Smooth muscle cell of the brain vasculature (primary cell): ENCODE data around the gene DEFB129.
"Not testable (repeated sequence)": the region's sequence is repeated elsewhere in the genome, so short reads cannot be mapped to it uniquely, and the experiment has no call there.

Source experiments
- DNase-seq: peaks from one replicate; pipeline ENCODE4 v3.0.0-alpha.2; 2012; ENCODE audit warnings: low read depth, low spot score

DEFB129 gene

GRCh38 chr20:226958-227357, at the start of gene DEFB129:
DEFB129 (plus strand) TSS chr20:227258; CDS start chr20:227289, 31 bp downstream.
- no peak for DNase-seq

DNA sequence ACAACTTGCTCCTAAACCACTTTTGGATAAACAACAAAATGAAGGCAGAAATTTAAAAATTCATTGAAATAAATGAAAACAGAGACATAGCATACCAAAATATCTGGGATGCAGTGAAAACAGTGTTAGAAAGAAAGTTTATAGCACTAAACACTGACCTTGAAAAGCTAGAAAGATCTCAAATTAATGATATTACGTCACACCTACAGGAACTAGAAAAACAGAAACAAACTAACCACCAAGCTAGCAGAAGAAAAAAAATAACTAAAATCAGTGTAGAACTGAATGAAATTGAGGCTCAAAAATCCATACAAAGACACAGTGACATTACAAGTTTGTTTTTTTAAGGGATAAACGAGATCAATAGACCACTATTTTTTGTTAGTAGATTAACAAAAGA, 42.8 kb upstream of the DEFB129 start:
- DNase-seq, result no peak

DNA sequence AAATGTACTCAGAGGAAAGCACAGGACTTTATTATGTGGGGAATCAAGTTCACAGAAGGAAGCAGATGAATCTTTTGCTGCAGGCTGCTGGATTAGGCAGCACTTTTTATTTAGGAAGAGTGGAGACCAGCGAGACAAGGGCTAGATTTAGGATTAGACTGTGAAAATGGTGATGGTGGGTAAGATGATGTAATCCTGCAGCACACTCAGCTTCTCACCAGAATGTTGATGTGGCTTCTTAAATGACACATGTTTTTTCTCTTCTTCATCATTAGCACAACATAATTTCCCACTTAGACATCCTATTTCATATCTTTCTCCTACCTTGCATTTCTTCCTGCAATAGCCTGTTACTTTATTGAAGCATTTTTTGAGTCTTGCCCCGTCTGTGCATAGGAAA, 39.3 kb upstream of the DEFB129 start:
- no peak for DNase-seq

DNA sequence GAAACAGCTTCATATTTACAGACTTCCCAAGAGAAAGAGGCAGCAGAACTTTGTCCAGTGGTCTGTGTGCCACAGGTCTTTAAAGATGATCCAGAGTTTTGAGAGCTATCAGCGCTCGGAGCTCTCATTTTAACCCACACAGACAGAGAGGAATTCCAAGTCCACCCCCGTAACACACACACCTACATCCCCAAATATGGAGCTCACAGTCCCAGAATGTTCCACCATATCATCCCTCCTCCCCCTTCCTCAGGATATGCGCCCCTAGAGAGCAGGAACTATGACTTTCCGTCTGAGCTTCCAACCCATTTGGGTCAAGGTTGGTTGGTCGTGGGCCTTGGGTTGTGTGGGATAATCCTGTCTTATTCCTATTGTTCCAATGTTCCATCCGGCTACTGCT, 37.4 kb upstream of the DEFB129 start, which contains the start of gene DEFB128:
TSS of gene DEFB128 (minus strand) at position 101 of the 400 bp plus-strand sequence. CDS start at position 13, 88 bp downstream.
- DNase-seq, result no peak

GRCh38 chr20:198225-198624, 28.8 kb upstream of the DEFB129 start:
- DNase-seq, result no peak

DNA sequence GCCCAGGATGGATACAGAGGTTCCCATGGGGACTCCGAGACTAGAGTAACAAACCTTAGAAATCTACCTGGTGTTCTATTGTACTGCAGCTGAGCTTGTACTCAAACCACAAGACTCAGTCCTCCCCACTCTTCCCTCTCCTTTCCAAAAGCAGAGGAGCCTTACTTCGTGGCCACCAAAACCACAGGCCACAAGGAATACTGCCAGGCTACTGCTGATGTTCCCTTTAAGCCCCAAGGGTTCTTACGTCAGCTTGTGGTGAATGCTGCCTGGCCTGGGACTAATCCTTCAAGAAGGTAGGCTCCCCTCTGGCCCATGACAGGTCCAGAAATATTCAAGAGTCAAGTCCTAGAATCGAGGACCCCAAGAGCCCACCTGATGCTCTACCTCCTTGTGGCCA, 27.1 kb upstream of the DEFB129 start:
- DNase-seq, result no peak

DNA sequence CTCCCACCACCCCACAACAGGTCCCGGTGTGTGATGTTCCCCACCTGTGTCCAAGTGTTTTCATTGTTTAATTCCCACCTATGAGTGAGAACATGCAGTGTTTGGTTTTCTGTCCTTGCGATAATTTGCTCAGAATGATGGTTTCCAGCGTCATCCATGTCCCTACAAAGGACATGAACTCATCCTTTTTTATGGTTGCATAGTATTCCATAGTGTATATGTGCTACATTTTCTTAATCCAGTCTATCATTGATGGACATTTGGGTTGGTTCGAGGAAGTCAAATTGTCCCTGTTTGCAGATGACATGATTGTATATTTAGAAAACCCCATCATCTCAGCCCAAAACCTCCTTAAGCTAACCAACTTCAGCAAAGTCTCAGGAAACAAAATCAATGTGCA, 23.4 kb upstream of the DEFB129 start:
- DNase-seq, result not testable (repeated sequence)

- peak; percentile 33 for DNase-seq
Measured at GRCh38 chr20:208942-209566, 18.0 kb upstream of the DEFB129 start.

- no peak for DNase-seq
Measured at GRCh38 chr20:210809-211502, 16.1 kb upstream of the DEFB129 start.

DNA sequence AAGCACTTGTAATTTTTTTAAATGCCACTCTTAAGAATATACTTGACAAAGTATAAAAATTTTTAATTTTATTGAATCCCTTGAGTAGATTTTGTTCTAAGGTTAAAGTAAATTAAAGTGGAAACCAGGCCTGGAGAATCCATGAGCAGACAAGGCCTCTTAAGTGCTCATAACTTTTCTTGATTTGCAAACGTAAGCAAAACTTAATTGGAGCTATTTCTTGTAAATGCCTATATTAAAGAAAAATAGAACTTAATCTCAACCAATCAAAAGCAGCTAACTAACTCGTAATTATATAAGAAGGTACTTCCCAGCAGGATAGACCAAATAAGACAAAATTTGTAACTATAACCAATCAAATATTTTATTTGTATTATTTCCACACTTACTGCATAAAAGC, 12.7 kb upstream of the DEFB129 start:
- DNase-seq, result no peak

DNA sequence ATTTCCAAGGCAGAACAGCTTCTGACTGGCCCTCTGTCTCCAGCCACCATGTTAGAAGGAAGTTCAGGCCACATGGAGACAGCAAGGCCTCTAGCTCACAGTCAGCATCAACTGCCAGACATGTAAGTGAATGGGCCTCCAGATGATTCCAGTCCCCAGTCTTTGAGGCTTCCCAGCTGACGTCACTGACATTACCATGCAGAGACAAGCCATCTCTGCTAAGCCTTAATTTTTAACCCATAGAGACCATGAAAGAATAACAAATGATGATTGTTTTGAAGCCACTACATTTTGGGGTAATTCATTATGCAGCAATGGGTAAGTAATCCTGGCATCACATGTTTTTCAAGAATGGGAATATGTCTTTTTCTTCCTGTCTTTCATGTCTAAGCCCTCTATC, 11.3 kb upstream of the DEFB129 start:
- no peak for DNase-seq

- no peak for DNase-seq
Measured at GRCh38 chr20:217266-217665, 9.8 kb upstream of the DEFB129 start.

DNA sequence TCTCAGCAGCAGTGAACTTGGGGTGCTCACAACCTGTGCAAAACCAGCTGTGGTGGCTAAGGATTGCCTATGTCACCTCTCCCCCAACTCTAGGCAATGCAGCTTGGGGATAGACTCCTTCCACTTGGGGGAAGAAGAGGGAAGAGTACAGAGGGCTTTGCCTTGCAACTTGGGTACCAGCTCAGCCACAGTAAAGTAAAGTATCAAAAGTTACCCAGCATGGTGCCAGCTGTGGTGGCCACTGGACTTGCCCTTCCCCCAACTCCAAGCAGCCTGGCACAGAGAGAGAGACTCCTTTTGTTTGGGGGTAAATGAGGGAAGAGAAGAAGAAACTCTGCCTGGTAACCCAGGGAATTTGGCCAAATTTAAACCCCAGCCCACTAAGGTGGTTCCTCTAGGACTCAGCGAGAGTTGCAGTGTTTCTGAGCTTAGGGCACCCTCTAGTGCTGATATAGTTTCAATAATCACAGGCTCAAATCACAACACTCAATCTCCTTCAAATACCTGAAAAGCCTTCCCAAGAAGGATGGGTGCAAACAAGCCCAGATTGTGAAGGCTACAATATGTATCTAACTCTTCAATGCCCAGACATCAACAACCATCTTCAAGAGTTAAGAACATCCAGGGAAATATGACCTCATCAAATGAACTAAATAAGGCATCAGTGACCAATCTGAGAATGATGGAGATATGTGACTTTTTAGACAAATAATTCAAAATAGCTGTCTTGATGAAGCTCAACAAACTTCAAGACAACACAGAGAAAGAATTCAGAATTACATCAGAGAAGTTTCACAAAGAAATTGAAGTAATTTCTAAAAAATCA, 7.6 kb upstream of the DEFB129 start:
- no peak for DNase-seq

DNA sequence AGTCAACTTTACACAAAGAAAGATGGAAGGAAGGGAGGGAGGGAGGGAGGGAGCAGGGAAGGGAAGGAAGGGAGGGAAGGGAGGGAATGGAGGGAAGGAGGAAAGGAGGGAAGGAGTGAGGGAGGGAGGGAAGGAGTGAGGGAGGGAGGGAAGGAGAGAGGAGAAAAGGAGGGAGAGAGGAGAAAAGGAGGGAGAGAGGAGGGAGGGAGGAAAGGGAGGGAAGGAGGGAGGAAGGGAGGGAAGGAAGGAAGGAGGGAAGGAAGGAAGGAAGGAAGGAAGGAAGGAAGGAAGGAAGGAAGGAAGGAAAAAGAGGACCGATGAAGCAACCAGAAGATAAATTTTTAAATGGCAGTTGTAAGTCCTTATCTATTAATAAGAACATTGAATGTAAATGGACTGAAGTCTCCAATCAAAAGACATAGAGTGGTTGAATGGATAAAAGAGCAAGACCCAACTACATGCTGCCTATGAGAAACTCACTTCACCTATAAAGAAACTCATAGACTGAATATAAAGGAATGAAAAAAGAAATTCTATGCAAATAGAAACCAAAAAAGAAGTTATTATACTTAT, 5.7 kb upstream of the DEFB129 start:
- DNase-seq, result no peak

DNA sequence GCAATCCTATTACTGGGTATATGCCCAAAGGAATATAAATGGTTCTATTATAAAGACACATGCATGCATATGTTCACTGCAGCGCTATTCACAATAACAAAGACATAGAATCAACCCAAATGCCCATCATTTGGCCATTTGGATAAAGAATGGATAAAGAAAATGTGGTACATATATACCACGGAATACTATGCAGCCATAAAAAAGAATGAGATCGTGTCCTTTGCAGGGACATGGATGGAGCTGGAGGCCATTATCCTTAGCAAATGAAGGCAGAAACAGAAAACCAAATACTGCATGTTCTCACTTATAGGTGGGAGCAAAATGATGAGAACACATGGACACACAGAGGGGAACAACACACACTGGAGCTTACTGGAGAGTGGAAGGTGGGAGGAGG, 1.2 kb upstream of the DEFB129 start:
- not testable (repeated sequence) for DNase-seq

- DNase-seq, result no peak
Measured at GRCh38 chr20:227439-228105, 514 bp downstream of the DEFB129 start.

DNA sequence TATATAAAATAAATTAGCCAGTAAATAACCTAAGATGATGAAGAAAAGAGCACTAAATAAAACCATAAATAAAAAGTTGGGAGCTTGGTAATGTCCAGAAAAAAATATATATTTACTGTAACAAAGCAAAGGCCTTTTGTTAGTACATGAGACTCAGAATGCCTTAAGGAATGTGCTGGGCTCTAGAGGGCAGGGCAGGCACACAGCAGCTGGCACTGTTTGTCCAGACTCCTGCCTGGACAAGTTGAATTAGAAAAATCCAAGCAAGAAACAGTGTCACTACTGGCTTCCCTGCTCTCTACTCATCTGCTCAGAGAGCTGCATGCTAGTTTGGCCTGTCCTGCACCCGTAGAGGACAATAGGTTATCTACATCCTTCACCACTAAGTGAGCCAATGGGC, 8.8 kb downstream of the DEFB129 start:
- DNase-seq, result no peak

- no peak for DNase-seq
Measured at GRCh38 chr20:237489-237888, 10.4 kb downstream of the DEFB129 start.

GRCh38 chr20:237929-238328, 10.9 kb downstream of the DEFB129 start:
- DNase-seq, result no peak

DNA sequence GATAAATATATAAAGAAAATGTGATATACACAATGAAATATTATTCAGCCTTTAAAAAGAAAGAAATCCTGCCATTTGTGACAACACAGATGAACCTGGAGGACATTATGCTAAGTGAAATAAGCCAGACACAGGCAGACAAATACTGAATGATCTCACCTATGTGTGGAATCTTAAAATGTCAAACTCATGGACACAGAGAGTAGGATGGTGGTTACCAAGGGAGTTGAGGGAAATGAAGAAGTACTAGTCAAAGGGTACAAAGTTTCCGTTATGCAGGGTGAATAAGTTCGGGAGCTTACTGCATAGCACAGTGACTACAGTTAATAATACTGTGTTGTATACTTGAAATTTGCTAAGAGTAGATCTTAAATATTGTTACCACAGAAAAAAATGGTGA, 15.8 kb downstream of the DEFB129 start:
- no peak for DNase-seq

- no peak for DNase-seq
Measured at GRCh38 chr20:251354-251753, 24.3 kb downstream of the DEFB129 start.

GRCh38 chr20:252801-253200, 25.7 kb downstream of the DEFB129 start:
- no peak for DNase-seq
